Vagina (tissue), 2 donors: Measurements from ENCODE around the gene NKAIN2.

Source experiments
- POLR2AphosphoS5 ChIP-seq, 2 donors: sonication (generic); formaldehyde crosslinking; IDR thresholded peaks; one replicate each; pipeline ENCODE4 v1.9.0; 2017; ENCODE audit warnings: antibody characterized with exemption in 2 of 2, mild to moderate bottlenecking in 2 of 2, low read depth in 1 of 2; ENCODE audit not compliant: insufficient read depth in 1 of 2
- TF ChIP-seq, protein P1 (sequence below), 3 experiments: fragments of 450-650 bp in 2 of 3; fragments of 200-600 bp in 1 of 3; sonication (generic) in 1 of 3; IDR thresholded peaks; one replicate each; pipeline ENCODE4 v1.5.1; 2017 to 2019; ENCODE audit warnings: antibody characterized with exemption in 3 of 3, mild to moderate bottlenecking in 2 of 3, moderate library complexity in 2 of 3

DNA sequence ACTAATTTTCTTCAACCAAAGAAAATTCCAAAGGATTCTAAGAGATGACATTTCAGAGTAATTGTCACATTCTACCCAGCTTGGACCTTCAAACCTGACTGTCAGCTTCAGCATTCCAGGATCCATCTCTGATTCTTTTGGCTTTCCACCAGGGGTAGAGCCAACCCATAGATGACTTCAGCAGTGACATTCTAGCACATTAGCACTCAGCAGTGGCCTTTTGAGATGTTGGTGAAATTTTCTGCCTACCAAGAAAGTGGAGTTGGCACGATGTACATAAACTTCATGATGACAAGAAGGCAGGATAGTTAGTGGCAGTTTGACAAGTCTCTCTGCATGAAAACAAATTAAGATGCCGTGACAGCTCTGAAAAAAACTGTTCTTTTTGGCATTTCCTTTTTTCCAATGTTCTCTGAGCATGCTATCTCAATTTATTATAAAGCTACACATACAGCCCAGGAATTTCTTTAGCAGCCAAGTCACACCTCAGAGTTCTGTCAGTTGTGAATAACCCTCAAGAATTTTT, 692.1 kb downstream of the NKAIN2 start:
- TF ChIP-seq, protein P1, sequence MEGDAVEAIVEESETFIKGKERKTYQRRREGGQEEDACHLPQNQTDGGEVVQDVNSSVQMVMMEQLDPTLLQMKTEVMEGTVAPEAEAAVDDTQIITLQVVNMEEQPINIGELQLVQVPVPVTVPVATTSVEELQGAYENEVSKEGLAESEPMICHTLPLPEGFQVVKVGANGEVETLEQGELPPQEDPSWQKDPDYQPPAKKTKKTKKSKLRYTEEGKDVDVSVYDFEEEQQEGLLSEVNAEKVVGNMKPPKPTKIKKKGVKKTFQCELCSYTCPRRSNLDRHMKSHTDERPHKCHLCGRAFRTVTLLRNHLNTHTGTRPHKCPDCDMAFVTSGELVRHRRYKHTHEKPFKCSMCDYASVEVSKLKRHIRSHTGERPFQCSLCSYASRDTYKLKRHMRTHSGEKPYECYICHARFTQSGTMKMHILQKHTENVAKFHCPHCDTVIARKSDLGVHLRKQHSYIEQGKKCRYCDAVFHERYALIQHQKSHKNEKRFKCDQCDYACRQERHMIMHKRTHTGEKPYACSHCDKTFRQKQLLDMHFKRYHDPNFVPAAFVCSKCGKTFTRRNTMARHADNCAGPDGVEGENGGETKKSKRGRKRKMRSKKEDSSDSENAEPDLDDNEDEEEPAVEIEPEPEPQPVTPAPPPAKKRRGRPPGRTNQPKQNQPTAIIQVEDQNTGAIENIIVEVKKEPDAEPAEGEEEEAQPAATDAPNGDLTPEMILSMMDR (IDR thresholded peaks at IDR 0.05) = no peak
- TF ChIP-seq POLR2AphosphoS5 (IDR thresholded peaks at IDR 0.05; ENCODE audit: insufficient read depth in 1 of 2, low read depth in 1 of 2) = no peak
